ENCODE measurements around the gene PBX3. TPM values are rescaled to one million over a fixed set of nuclear protein-coding genes. Genes with fewer than 3 reads are reported as not detected.
A peak's percentile ranks its signal among the peaks of the same experiment; 100 is the strongest.

PBX3 gene
- total and polyA plus RNA-seq, 2 of the 13 experiments (the other 11 are each of a cell fraction or from before 2014, with no cell fraction given): 6.0 to 11.2 TPM

- TF ChIP-seq ZFYVE20 (CRISPR knock-in tag; IDR thresholded peaks at IDR 0.05; ENCODE audit: borderline replicate concordance, low read depth): no peak
- no peak for TF ChIP-seq DPF2 (CRISPR knock-in tag; IDR thresholded peaks at IDR 0.05; ENCODE audit: borderline replicate concordance, low read depth)
- TF ChIP-seq, protein P1, sequence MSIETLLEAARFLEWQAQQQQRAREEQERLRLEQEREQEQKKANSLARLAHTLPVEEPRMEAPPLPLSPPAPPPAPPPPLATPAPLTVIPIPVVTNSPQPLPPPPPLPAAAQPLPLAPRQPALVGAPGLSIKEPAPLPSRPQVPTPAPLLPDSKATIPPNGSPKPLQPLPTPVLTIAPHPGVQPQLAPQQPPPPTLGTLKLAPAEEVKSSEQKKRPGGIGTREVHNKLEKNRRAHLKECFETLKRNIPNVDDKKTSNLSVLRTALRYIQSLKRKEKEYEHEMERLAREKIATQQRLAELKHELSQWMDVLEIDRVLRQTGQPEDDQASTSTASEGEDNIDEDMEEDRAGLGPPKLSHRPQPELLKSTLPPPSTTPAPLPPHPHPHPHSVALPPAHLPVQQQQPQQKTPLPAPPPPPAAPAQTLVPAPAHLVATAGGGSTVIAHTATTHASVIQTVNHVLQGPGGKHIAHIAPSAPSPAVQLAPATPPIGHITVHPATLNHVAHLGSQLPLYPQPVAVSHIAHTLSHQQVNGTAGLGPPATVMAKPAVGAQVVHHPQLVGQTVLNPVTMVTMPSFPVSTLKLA (IDR thresholded peaks at IDR 0.05): no peak
- TF ChIP-seq ZNF335 (CRISPR knock-in tag; IDR thresholded peaks at IDR 0.05): no peak
- no peak for TF ChIP-seq HNF4G (IDR thresholded peaks at IDR 0.05; ENCODE audit: borderline replicate concordance, low read depth, low read length)
- no peak for TF ChIP-seq HNF4G (CRISPR knock-in tag; IDR thresholded peaks at IDR 0.05; ENCODE audit: borderline replicate concordance, low read depth)
- TF ChIP-seq CBX1 (IDR thresholded peaks at IDR 0.05; ENCODE audit: low read depth): no peak
- TF ChIP-seq TERF1 (CRISPR knock-in tag; IDR thresholded peaks at IDR 0.05): 0 out of 2 replicates have a peak, but pooled peaks have one; percentile 26
- TF ChIP-seq RARA (CRISPR knock-in tag; IDR thresholded peaks at IDR 0.05): no peak
- TF ChIP-seq ZFP36L2 (CRISPR knock-in tag; IDR thresholded peaks at IDR 0.05): no peak
- TF ChIP-seq SPEN (CRISPR knock-in tag; IDR thresholded peaks at IDR 0.05; ENCODE audit: low read depth): no peak
- TF ChIP-seq ZNF724P (CRISPR knock-in tag; IDR thresholded peaks at IDR 0.05; ENCODE audit: borderline replicate concordance): no peak
- TF ChIP-seq, protein P2, sequence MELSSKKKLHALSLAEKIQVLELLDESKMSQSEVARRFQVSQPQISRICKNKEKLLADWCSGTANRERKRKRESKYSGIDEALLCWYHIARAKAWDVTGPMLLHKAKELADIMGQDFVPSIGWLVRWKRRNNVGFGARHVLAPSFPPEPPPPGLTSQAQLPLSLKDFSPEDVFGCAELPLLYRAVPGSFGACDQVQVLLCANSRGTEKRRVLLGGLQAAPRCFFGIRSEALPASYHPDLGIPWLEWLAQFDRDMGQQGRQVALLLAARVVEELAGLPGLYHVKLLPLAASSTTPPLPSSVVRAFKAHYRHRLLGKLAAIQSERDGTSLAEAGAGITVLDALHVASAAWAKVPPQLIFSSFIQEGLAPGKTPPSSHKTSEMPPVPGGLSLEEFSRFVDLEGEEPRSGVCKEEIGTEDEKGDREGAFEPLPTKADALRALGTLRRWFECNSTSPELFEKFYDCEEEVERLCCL (CRISPR knock-in tag; IDR thresholded peaks at IDR 0.05; ENCODE audit: borderline replicate concordance): no peak
- no peak for TF ChIP-seq ZNF737 (CRISPR knock-in tag; IDR thresholded peaks at IDR 0.05; ENCODE audit: borderline replicate concordance)
- no peak for TF ChIP-seq EZH2 (conservative IDR thresholded peaks at IDR 0.05; ENCODE audit: low read depth, low read length)
- TF ChIP-seq ZNF564 (CRISPR knock-in tag; IDR thresholded peaks at IDR 0.05): no peak
- TF ChIP-seq FUBP1 (CRISPR knock-in tag; IDR thresholded peaks at IDR 0.05; ENCODE audit: borderline replicate concordance): no peak
- TF ChIP-seq, protein P3, sequence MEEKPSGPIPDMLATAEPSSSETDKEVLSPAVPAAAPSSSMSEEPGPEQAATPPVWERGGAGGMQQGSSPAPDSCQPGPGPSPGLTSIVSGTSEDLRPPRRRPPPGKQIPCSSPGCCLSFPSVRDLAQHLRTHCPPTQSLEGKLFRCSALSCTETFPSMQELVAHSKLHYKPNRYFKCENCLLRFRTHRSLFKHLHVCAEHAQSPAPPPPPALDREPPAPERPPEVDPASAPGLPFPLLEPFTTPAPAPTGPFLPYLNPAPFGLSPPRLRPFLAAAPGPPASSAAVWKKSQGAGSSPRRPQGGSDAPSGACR (CRISPR knock-in tag; IDR thresholded peaks at IDR 0.05): no peak
- TF ChIP-seq SMYD3 (CRISPR knock-in tag; IDR thresholded peaks at IDR 0.05): no peak
- no peak for TF ChIP-seq ZBTB42 (CRISPR knock-in tag; IDR thresholded peaks at IDR 0.05)
- TF ChIP-seq SUZ12 (IDR thresholded peaks at IDR 0.05; ENCODE audit: low read depth, low read length): no peak
- no peak for TF ChIP-seq IKZF1 (IDR thresholded peaks at IDR 0.05)
- no peak for TF ChIP-seq ZNF772 (CRISPR knock-in tag; IDR thresholded peaks at IDR 0.05)
- TF ChIP-seq, protein P4, sequence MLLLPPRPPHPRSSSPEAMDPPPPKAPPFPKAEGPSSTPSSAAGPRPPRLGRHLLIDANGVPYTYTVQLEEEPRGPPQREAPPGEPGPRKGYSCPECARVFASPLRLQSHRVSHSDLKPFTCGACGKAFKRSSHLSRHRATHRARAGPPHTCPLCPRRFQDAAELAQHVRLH (CRISPR knock-in tag; IDR thresholded peaks at IDR 0.05; ENCODE audit: borderline replicate concordance, low read depth): no peak
- peak; percentile 47 for TF ChIP-seq ZFY (CRISPR knock-in tag; IDR thresholded peaks at IDR 0.05)
These were observed 732 bp downstream of the PBX3 start (continued) for GRCh38 chr9:125747765-125748445.

Measured in HepG2 (cell line).